HG03045 (cell line): Measurements from ENCODE around the gene DIPK1C.

Experiments
- ATAC-seq: cut with Tn5 transposase; IDR thresholded peaks from one replicate; pipeline ENCODE4 v1.9.1; 2021; ENCODE audit warnings: mild to moderate bottlenecking, moderate library complexity; ENCODE audit not compliant: unreplicated experiment

DIPK1C gene

GRCh38 chr18:74392323-74392722 is 64.8 kb downstream of the DIPK1C start:
- no peak for ATAC-seq

DNA sequence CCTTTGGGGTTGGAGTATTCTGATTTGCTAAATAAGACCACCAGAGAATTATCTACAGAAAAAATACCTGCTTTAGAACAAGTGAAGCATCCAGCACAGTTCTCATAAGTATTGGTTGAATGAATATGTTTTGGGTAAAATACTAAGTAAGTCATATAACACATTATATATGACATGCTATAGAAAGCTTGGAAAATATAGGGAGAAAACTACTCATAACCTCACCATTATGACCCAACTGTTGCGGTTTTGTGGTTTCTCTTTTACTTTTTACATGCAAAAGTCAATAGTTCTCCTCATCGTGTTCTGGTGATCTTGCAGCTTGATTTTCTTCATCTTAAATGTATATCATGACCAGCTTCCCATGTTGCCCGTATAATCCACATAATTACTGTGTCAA is 66.2 kb downstream of the DIPK1C start:
- no peak for ATAC-seq

GRCh38 chr18:74389991-74390390 is 67.1 kb downstream of the DIPK1C start:
- no peak for ATAC-seq

DNA sequence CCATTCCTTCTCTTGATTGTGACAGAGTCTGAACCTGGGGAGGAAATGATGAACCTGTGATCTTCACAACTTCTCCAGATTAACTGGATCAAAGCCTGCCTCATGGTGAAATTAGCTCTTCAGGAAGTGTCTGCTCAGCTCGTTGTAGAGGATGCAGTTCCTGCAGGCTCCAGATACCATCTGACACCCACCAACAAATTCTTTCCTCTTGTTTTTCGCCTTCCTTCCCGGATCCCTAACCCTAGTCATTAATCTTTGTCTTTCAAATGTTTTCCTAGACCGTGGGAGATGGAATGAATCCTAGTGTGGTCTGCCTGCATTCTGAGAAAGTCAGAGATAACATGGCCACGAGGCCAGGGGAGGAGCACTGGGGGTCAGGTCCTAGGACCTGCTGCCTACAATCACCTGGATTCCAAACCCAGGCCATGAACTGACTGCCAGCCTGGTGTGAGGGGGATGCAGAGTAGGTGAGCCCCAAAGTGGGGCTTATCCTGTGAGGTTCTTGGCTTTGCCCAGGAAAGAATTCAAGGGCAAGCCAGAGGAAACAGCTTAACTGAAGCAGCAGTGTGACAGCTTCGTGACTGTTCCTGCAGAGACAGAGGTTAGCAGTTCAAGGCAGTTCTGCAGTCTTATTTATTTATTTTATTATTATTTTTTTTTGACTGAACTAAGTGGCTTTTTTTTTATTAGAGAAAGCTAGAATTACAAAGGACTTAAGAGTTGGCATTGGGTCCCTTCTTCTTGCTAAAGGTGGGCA is 67.8 kb downstream of the DIPK1C start:
- ATAC-seq = no peak

GRCh38 chr18:74388227-74388626 is 68.9 kb downstream of the DIPK1C start:
- no peak for ATAC-seq

DNA sequence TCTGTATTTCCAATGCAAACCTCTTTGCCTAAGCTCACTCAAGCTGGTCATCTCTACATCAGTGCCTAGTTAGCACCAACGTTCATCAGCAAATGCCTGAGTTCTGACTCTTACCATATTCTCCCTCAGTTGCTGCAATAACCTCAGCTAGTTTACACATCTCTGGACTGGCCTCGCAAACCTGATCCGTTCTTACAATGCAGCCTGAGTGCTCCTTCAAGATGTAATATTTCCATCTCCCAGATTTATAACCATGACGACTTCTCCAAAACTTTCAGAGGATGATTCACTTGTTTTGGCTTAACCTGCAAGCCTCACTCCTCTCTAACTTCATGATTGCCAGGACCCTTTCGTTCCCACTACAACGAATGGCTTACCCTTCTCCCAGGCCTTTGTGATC is 69.7 kb downstream of the DIPK1C start:
- ATAC-seq = no peak
